ENCODE data around the gene NGEF. TPM values are rescaled to one million over a fixed set of nuclear protein-coding genes. Genes with fewer than 3 reads are reported as not detected.
A peak's percentile ranks its signal among the peaks of the same experiment; 100 is the strongest.

The NGEF gene
- polyA plus RNA-seq, 1 of the 3 experiments (the other 2 are of a cell fraction) = 1.4 TPM

DNA sequence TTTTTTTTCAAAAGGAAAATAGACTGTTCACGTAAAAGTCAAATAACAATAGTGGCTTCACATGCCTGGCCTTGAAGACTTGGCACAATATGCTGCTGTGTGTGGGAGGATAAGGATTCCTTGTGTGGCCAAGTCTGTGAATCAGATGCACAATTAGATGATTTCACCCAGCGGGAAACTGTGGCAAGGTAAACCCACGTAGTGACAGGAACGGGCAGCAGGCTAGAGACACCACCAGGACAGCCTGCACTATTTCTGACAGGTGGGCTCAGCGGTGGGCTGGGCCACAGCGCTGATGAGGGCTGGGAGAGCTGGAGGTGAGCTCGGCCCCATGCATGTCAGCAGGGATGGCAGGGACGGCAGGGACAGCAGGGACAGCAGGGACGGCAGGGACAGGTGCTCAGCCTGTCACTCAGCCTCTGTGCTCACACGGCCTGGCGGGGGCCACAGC is 121.4 kb downstream of the NGEF start:
- Histone ChIP-seq H3K27me3 (ENCODE audit: insufficient read depth) (no peaks in the 10 kb centered on the region), H3K27ac (ENCODE audit: low read depth in 2 of 2, low read length in 1 of 2) (no peak overlapping the region)
- TF ChIP-seq GATA2 (CRISPR knock-in tag; IDR thresholded peaks at IDR 0.05) (no peak), RXRA (IDR thresholded peaks at IDR 0.05; ENCODE audit: borderline replicate concordance, low read depth) (no peak), RAD21 (IDR thresholded peaks at IDR 0.05; ENCODE audit: low read length) (no peak), EZH2phosphoT487 (IDR thresholded peaks at IDR 0.05; ENCODE audit: borderline replicate concordance, low read depth) (no peak), FOXJ3 (CRISPR knock-in tag; IDR thresholded peaks at IDR 0.05) (no peak), FOSL2 (IDR thresholded peaks at IDR 0.05; ENCODE audit: borderline replicate concordance, low read depth) (no peak), RCOR1 (IDR thresholded peaks at IDR 0.05; ENCODE audit: low read length) (no peak), NRF1 (IDR thresholded peaks at IDR 0.05; ENCODE audit: low read depth, low read length) (no peak), FOXM1 (IDR thresholded peaks at IDR 0.05; ENCODE audit: low read depth) (no peak), JUND (IDR thresholded peaks at IDR 0.05) (no peak), POLR2AphosphoS5 (IDR thresholded peaks at IDR 0.05; ENCODE audit: low read depth, low read length) (no peak)
- TF ChIP-seq, protein P1, sequence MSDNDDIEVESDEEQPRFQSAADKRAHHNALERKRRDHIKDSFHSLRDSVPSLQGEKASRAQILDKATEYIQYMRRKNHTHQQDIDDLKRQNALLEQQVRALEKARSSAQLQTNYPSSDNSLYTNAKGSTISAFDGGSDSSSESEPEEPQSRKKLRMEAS (IDR thresholded peaks at IDR 0.05; ENCODE audit: low read depth) = no peak
- TF ChIP-seq, protein P2, sequence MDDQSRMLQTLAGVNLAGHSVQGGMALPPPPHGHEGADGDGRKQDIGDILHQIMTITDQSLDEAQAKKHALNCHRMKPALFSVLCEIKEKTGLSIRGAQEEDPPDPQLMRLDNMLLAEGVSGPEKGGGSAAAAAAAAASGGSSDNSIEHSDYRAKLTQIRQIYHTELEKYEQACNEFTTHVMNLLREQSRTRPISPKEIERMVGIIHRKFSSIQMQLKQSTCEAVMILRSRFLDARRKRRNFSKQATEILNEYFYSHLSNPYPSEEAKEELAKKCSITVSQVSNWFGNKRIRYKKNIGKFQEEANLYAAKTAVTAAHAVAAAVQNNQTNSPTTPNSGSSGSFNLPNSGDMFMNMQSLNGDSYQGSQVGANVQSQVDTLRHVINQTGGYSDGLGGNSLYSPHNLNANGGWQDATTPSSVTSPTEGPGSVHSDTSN (IDR thresholded peaks at IDR 0.05) = no peak
- TF ChIP-seq, protein P3, sequence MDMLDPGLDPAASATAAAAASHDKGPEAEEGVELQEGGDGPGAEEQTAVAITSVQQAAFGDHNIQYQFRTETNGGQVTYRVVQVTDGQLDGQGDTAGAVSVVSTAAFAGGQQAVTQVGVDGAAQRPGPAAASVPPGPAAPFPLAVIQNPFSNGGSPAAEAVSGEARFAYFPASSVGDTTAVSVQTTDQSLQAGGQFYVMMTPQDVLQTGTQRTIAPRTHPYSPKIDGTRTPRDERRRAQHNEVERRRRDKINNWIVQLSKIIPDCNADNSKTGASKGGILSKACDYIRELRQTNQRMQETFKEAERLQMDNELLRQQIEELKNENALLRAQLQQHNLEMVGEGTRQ (IDR thresholded peaks at IDR 0.05; ENCODE audit: borderline replicate concordance, low read depth, low read length) = no peak
- TF ChIP-seq, protein P4, sequence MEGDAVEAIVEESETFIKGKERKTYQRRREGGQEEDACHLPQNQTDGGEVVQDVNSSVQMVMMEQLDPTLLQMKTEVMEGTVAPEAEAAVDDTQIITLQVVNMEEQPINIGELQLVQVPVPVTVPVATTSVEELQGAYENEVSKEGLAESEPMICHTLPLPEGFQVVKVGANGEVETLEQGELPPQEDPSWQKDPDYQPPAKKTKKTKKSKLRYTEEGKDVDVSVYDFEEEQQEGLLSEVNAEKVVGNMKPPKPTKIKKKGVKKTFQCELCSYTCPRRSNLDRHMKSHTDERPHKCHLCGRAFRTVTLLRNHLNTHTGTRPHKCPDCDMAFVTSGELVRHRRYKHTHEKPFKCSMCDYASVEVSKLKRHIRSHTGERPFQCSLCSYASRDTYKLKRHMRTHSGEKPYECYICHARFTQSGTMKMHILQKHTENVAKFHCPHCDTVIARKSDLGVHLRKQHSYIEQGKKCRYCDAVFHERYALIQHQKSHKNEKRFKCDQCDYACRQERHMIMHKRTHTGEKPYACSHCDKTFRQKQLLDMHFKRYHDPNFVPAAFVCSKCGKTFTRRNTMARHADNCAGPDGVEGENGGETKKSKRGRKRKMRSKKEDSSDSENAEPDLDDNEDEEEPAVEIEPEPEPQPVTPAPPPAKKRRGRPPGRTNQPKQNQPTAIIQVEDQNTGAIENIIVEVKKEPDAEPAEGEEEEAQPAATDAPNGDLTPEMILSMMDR (IDR thresholded peaks at IDR 0.05) = no peak

More for the DNA sequence above, 121.4 kb downstream of the NGEF start:
- CTCF ChIA-PET = interaction anchor here (0.8 kb wide), 1 partner anchor 14 kb away, joined by 3 read pairs; no protein-coding TSS in a partner anchor
- Histone ChIP-seq H3K9me2 (no peaks in the 10 kb centered on the region), H3K4me2 (0 out of 2 replicates have a peak overlapping the region, but pooled peaks have one; percentile 7), H3K9ac (no peak overlapping the region), H3K79me2 (ENCODE audit: insufficient read depth) (no peaks in the 10 kb centered on the region), H3K9me3 (no peaks in the 10 kb centered on the region), H3K4me3 (ENCODE audit: low read depth in 2 of 2, low read length in 1 of 2) (no peak overlapping the region), H3K36me3 (replicated peaks in 1 of 2; ENCODE audit: control insufficient read depth in 1 of 2, insufficient read depth in 2 of 2, low read length in 1 of 2) (no peaks in the 10 kb centered on the region), H3F3A (replicated peaks; ENCODE audit: insufficient read depth) (no peaks in the 10 kb centered on the region), H2AFZ (ENCODE audit: low read depth) (no peak overlapping the region), H3K4me1 (ENCODE audit: control insufficient read depth in 1 of 2, insufficient read depth in 2 of 2, low read depth in 1 of 2, low read length in 1 of 2) (peaks cover 0 to 3% of the 10 kb centered on the region in 2 experiments; a peak in 2 of 4 replicates), H4K20me1 (ENCODE audit: insufficient read depth) (no peaks in the 10 kb centered on the region)
- POLR2A ChIA-PET = no interaction called here
- DNase-seq = no peak
- 69% methylated on average over 10 of the region's 11 CpGs for WGBS (ENCODE audit: low lambda C conversion rate)
